IMR-90 (cell line): ENCODE measurements around the gene OBI1. TPM values are rescaled to one million over a fixed set of nuclear protein-coding genes. Genes with fewer than 3 reads are reported as not detected.

Experiments
- ATAC-seq: fragments of 200-7000 bp; cut with Tn5 transposase; 2 replicates; pipeline ENCODE4 v1.9.1; 2020; ENCODE audit warnings: low read depth, mild to moderate bottlenecking, moderate library complexity
- BruUV-seq: library from RNA; stranded (reverse); fragments of 400-500 nt; replicated peaks from 2 replicates; lab custom pipeline; 2021; lab: Mats Ljungman, UMichigan
- CTCF ChIA-PET: fragments of 300-600 bp; formaldehyde crosslinking; extraction: SDS; loops from one replicate; lab custom pipeline; 2021; ENCODE audit warnings: antibody characterized with exemption; lab: Yijun Ruan, JAX
- POLR2A ChIA-PET: fragments of 300-600 bp; sonication (Branson Sonifier 250); formaldehyde crosslinking; loops from one replicate; lab custom pipeline; 2022; ENCODE audit warnings: antibody characterized with exemption; ENCODE audit not compliant: unreplicated experiment; lab: Charles Lee
- DNase-seq: peaks from one replicate; pipeline ENCODE4 v3.0.0; 2013
- H2AFZ ChIP-seq: replicated peaks from 2 replicates; pipeline ENCODE3; 2013; ENCODE audit warnings: low read length, mild to moderate bottlenecking; ENCODE audit not compliant: poor library complexity
- H2AK5ac ChIP-seq: 2 replicates; pipeline ENCODE4 v1.6.1; 2013; ENCODE audit warnings: low read depth, low read length, inconsistent platforms
- H2AK9ac ChIP-seq: replicated peaks from 2 replicates; pipeline ENCODE3; 2013; ENCODE audit warnings: mild to moderate bottlenecking, low read depth, low read length, moderate library complexity; ENCODE audit not compliant: poor library complexity
- H2BK120ac ChIP-seq: 2 replicates; pipeline ENCODE4 v1.6.1; 2013; ENCODE audit warnings: low read depth, low read length, inconsistent platforms
- H2BK15ac ChIP-seq: 3 replicates; pipeline ENCODE4 v1.6.1; 2013; ENCODE audit warnings: low read depth, low read length, inconsistent platforms
- H2BK20ac ChIP-seq: 2 replicates; pipeline ENCODE4 v1.6.1; 2013; ENCODE audit warnings: low read depth, mild to moderate bottlenecking, inconsistent platforms, low read length, moderate library complexity
- H2BK5ac ChIP-seq: 2 replicates; pipeline ENCODE4 v1.6.1; 2013; ENCODE audit warnings: mild to moderate bottlenecking, low read depth, low read length, inconsistent platforms; ENCODE audit not compliant: poor library complexity, severe bottlenecking
- H3K14ac ChIP-seq: replicated peaks from 2 replicates; pipeline ENCODE4 v1.6.1; 2013; ENCODE audit warnings: low read depth, low read length, inconsistent platforms
- H3K18ac ChIP-seq: 2 replicates; pipeline ENCODE4 v1.6.1; 2013; ENCODE audit warnings: low read depth, low read length, control low read depth
- H3K23ac ChIP-seq: 2 replicates; pipeline ENCODE4 v1.6.1; 2013; ENCODE audit warnings: low read depth, low read length, inconsistent platforms
- H3K27ac ChIP-seq: 2 replicates; pipeline ENCODE4 v1.5.1; 2013; ENCODE audit warnings: mild to moderate bottlenecking, control low read depth, low read length; ENCODE audit not compliant: insufficient read depth
- H3K27me3 ChIP-seq: 2 replicates; pipeline ENCODE4 v1.6.1; 2013; ENCODE audit warnings: low read length; ENCODE audit not compliant: control insufficient read depth, insufficient read depth
- H3K36me3 ChIP-seq: 2 replicates; pipeline ENCODE4 v1.6.1; 2013; ENCODE audit warnings: low read length, mixed read lengths; ENCODE audit not compliant: control insufficient read depth, insufficient read depth
- H3K4ac ChIP-seq: 2 replicates; pipeline ENCODE4 v1.6.1; 2013; ENCODE audit warnings: low read depth, low read length, inconsistent platforms
- H3K4me1 ChIP-seq: 2 replicates; pipeline ENCODE4 v1.6.1; 2013; ENCODE audit warnings: low read length, mixed read lengths; ENCODE audit not compliant: control insufficient read depth, insufficient read depth
- H3K4me2 ChIP-seq: 2 replicates; pipeline ENCODE4 v1.6.1; 2013; ENCODE audit warnings: low read depth, mild to moderate bottlenecking, control low read depth, low read length, moderate library complexity
- H3K4me3 ChIP-seq: 2 replicates; pipeline ENCODE4 v1.5.1; 2013; ENCODE audit warnings: low read depth, mild to moderate bottlenecking, control low read depth, low read length, moderate library complexity; ENCODE audit not compliant: insufficient read depth
- H3K56ac ChIP-seq: 2 replicates; pipeline ENCODE4 v1.6.1; 2013; ENCODE audit warnings: low read length, inconsistent platforms; ENCODE audit not compliant: insufficient read depth; ENCODE audit errors: extremely low read depth
- H3K79me1 ChIP-seq, 2 experiments: 2 replicates each; pipeline ENCODE4 v1.6.1; 2013; ENCODE audit warnings: low read length in 2 of 2, inconsistent platforms in 1 of 2, low read depth in 1 of 2
- H3K9ac ChIP-seq: 2 replicates; pipeline ENCODE4 v1.6.1; 2013; ENCODE audit warnings: low read depth, low read length, control low read depth
- H3K9me1 ChIP-seq: 2 replicates; pipeline ENCODE4 v1.6.1; 2013; ENCODE audit warnings: low read length, inconsistent platforms; ENCODE audit not compliant: insufficient read depth
- H3K9me3 ChIP-seq: 2 replicates; pipeline ENCODE4 v1.6.1; 2013; ENCODE audit warnings: low read length; ENCODE audit not compliant: control insufficient read depth, insufficient read depth
- H4K20me1 ChIP-seq: 2 replicates; pipeline ENCODE4 v1.6.1; 2013; ENCODE audit warnings: low read length, inconsistent platforms; ENCODE audit not compliant: insufficient read depth
- H4K5ac ChIP-seq: 2 replicates; pipeline ENCODE4 v1.6.1; 2013; ENCODE audit warnings: mild to moderate bottlenecking, low read depth, low read length, control low read depth
- H4K8ac ChIP-seq, 2 experiments: 2 replicates each; pipeline ENCODE4 v1.6.1; 2013; ENCODE audit warnings: low read depth in 2 of 2, low read length in 2 of 2, control low read depth in 1 of 2, inconsistent platforms in 1 of 2
- H4K91ac ChIP-seq: 2 replicates; pipeline ENCODE4 v1.6.1; 2013; ENCODE audit warnings: low read depth, low read length, inconsistent platforms; ENCODE audit not compliant: insufficient read depth
- FOS ChIP-seq: fragments of 150-350 bp; IDR thresholded peaks from 2 replicates; pipeline ENCODE4 v1.6.1; 2016; ENCODE audit warnings: low read depth, low read length
- RCOR1 ChIP-seq: IDR thresholded peaks from 2 replicates; pipeline ENCODE4 v1.6.1; 2012; ENCODE audit warnings: mild to moderate bottlenecking, low read length, improper control_type of control experiment; ENCODE audit not compliant: insufficient replicate concordance
- WGBS, 2 experiments: methylation state at CpG; one replicate each; pipeline versions ENCODE4 v1.1.5 to v1.1.7; 2013; ENCODE audit warnings: missing lambda C conversion rate in 2 of 2; ENCODE audit not compliant: insufficient read length in 1 of 2; ENCODE audit errors: extremely low coverage in 2 of 2; 5-methylcytosine and 5-hydroxymethylcytosine counted together
- dilution Hi-C: fragments of 300-500 bp; cut with HindIII; formaldehyde crosslinking; loops from one replicate; pipeline ENCODE4 v1.14.3; 2018; ENCODE audit warnings: low sequenced_read_pairs; ENCODE audit not compliant: unreplicated experiment
- in situ Hi-C: fragments of 300-500 bp; cut with MboI; formaldehyde crosslinking; loops from 3 replicates; pipeline ENCODE4 v1.14.3; 2019; ENCODE audit warnings: low sequenced_read_pairs, inconsistent platforms, mixed read lengths
- intact Hi-C: fragments of 100-400 bp; cut with micrococcal nuclease; formaldehyde crosslinking; loops from 2 replicates; pipeline ENCODE4 v1.10.0; 2022
- polyA plus RNA-seq, 3 experiments: library from polyadenylated mRNA; depleted of rRNA; stranded (reverse); fragments of >200 nt; gene quantifications; 2 replicates each; pipeline ENCODE4 v1.2.3, GENCODE V29; 2012; ENCODE audit warnings: low replicate concordance in 1 of 3
- total RNA-seq: library from RNA; depleted of rRNA; stranded (reverse); fragments of >200 nt; gene quantifications from 2 replicates; pipeline ENCODE4 v1.2.3, GENCODE V29; 2012

The OBI1 gene
- total and polyA plus RNA-seq, 2 of the 4 experiments (the other 2 are of a cell fraction): 4.4 to 11.8 TPM

- Histone ChIP-seq H3K27me3 (peaks cover 50% of the 10 kb centered on the region), H2AK5ac (no peak overlapping the region), H3K56ac (no peak overlapping the region), H2AFZ (no peak overlapping the region), H3K23ac (no peak overlapping the region), H2BK5ac (no peak overlapping the region), H2BK15ac (no peak overlapping the region), H3K9ac (no peak overlapping the region), H3K36me3 (peaks cover 1% of the 10 kb centered on the region; the same call in 1 of the 2 replicates), H3K4me2 (no peak overlapping the region), H4K5ac (no peak overlapping the region), H3K9me1 (no peaks in the 10 kb centered on the region), H2BK20ac (no peak overlapping the region), H2BK120ac (no peak overlapping the region), H4K8ac (no peak overlapping the region), H4K91ac (no peak overlapping the region), H4K20me1 (no peaks in the 10 kb centered on the region), H3K4ac (no peak overlapping the region), H3K14ac (no peak overlapping the region), H3K27ac (no peak overlapping the region), H3K79me1 (no peaks in the 10 kb centered on the region), H3K4me3 (no peak overlapping the region), H3K18ac (no peak overlapping the region), H2AK9ac (no peak overlapping the region), H3K9me3 (peaks cover 10% of the 10 kb centered on the region; the same call in 1 of the 2 replicates), H3K4me1 (peaks cover 3% of the 10 kb centered on the region; the same call in 1 of the 2 replicates)
- TF ChIP-seq FOS (no peak), RCOR1 (no peak)
- DNase-seq (no peak), ATAC-seq (no peak)
- dilution Hi-C loops (no loop called here), intact Hi-C loops (no loop called here), in situ Hi-C loops (no loop called here)
- no CpG with 5 or more reads among the region's 3 CpGs for WGBS, 2 experiments
- ChIA-PET POLR2A (no interaction called here), CTCF (no interaction called here)
- no TSS peak for BruUV-seq
Measured at GRCh38 chr13:78611040-78611439, 47.9 kb downstream of the OBI1 start.
